ENCODE results near the gene CYBRD1. TPM values are rescaled to one million over a fixed set of nuclear protein-coding genes. Genes with fewer than 3 reads are reported as not detected.

The CYBRD1 gene
- total RNA-seq, 2 donors from 2014 or later = 357 to 453 TPM

DNA sequence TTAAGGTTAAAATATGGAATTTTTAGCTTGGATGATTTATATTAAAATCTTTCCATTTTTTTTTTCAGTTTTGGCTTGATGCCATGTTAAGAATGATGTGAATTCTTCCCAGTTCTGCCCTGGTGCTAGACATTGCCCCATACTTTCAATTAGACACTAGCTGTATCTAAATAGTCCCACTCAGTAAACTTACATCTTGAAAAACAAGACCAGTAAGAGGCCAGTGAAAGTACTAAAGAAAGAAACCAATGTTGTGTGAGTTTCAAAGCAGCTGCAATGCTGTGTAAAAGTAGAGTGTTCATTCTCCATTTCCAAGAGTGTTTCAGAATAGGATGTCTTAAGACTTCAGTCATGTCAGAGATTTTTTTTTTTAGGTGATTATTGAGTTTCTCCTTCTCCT is 40.0 kb upstream of the CYBRD1 start:
- no peak for ATAC-seq (ENCODE audit: insufficient number of reproducible peaks, low FRiP score, low read depth)
- Histone ChIP-seq H3K4me1 (ENCODE audit: control insufficient read depth in 1 of 2, low read depth in 2 of 2) (peaks cover 0 to 4% of the 10 kb centered on the region in 2 donors), H3K36me3 (no peaks in the 10 kb centered on the region), H3K27ac (no peak overlapping the region), H3K9me3 (no peaks in the 10 kb centered on the region), H3K4me3 (no peak overlapping the region), H3K27me3 (replicated peaks; ENCODE audit: insufficient read depth) (no peaks in the 10 kb centered on the region)
- DNase-seq (ENCODE audit: low spot score) = no peak
- TF ChIP-seq, protein P1, sequence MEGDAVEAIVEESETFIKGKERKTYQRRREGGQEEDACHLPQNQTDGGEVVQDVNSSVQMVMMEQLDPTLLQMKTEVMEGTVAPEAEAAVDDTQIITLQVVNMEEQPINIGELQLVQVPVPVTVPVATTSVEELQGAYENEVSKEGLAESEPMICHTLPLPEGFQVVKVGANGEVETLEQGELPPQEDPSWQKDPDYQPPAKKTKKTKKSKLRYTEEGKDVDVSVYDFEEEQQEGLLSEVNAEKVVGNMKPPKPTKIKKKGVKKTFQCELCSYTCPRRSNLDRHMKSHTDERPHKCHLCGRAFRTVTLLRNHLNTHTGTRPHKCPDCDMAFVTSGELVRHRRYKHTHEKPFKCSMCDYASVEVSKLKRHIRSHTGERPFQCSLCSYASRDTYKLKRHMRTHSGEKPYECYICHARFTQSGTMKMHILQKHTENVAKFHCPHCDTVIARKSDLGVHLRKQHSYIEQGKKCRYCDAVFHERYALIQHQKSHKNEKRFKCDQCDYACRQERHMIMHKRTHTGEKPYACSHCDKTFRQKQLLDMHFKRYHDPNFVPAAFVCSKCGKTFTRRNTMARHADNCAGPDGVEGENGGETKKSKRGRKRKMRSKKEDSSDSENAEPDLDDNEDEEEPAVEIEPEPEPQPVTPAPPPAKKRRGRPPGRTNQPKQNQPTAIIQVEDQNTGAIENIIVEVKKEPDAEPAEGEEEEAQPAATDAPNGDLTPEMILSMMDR (IDR thresholded peaks at IDR 0.05) = no peak

DNA sequence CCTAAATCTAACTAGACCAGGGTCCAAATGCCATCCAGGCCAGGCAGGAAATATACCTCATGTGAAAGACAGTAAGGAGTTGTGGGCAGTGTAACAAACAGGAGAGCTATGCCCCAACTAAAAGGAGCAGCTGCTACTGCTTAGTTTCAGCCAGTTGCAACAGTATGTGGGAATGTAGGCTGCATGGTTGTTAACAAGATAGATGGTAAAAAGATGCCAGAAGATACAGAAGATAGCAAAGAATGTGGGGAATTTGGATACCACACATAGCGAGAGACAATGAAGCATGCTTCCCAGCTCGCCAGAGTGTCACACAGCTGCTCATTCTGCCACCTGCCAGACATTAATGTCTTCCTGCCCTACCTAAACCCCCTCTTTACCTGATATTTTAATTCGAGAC is 39.4 kb upstream of the CYBRD1 start:
- Histone ChIP-seq H3K27ac (no peak overlapping the region), H3K36me3 (no peaks in the 10 kb centered on the region), H3K27me3 (replicated peaks; ENCODE audit: insufficient read depth) (no peaks in the 10 kb centered on the region), H3K4me3 (no peak overlapping the region), H3K4me1 (ENCODE audit: control insufficient read depth in 1 of 2, low read depth in 2 of 2) (peaks cover 0 to 4% of the 10 kb centered on the region in 2 donors), H3K9me3 (no peaks in the 10 kb centered on the region)
- TF ChIP-seq, protein P1 (IDR thresholded peaks at IDR 0.05) = no peak
- no peak for ATAC-seq (ENCODE audit: insufficient number of reproducible peaks, low FRiP score, low read depth)
- no peak for DNase-seq (ENCODE audit: low spot score)

DNA sequence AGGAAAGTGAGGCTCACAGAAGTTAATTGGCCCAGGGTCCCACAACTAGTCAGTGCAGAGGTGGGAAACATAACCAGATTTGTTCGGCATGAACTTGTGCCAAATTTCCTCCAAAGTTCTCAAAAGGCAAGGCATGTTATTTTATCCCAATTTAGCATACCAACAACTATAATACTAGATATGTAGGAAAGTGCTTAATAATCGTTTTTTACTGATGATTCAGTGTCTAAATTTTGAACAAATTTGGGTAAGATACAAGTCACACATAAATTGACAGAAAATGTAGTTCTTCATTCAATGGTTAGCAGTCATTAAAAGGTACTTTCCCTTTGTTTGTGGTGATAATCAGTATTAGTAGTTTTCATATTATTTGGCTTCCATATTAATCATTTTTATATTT is 38.5 kb upstream of the CYBRD1 start:
- TF ChIP-seq, protein P1 (IDR thresholded peaks at IDR 0.05) = no peak
- no peaks in the 10 kb centered on the region for H3K9me3 ChIP-seq
- H3K4me1 ChIP-seq (ENCODE audit: control insufficient read depth in 1 of 2, low read depth in 2 of 2) = peaks cover 0 to 4% of the 10 kb centered on the region in 2 donors
- no peaks in the 10 kb centered on the region for H3K27me3 ChIP-seq (replicated peaks; ENCODE audit: insufficient read depth)
- H3K4me3 ChIP-seq = no peak overlapping the region
- no peak for ATAC-seq (ENCODE audit: insufficient number of reproducible peaks, low FRiP score, low read depth)
- H3K36me3 ChIP-seq = no peaks in the 10 kb centered on the region
- no peak for DNase-seq (ENCODE audit: low spot score)
- H3K27ac ChIP-seq = no peak overlapping the region

DNA sequence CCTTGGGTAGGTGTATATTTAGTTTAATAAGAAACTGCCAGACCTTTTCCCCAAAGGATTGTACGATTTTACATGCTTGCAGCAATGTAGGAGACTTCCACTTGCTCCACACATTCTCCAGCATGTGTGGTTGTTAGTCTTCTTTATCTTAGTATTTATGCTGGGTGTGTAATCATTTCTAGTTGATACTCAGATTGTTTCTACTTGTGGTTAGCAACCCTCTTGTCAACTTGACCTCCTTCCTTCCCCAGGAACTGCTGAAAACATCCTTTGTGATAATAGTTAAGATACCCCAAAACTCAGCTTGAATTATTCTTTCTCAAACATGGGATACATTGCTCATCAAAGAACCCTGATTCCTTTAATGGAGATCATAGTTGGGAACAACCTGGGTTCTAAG is 37.2 kb upstream of the CYBRD1 start:
- TF ChIP-seq, protein P1 (IDR thresholded peaks at IDR 0.05) = no peak
- Histone ChIP-seq H3K4me3 (no peak overlapping the region), H3K36me3 (no peaks in the 10 kb centered on the region), H3K4me1 (ENCODE audit: control insufficient read depth in 1 of 2, low read depth in 2 of 2) (peaks cover 0 to 4% of the 10 kb centered on the region in 2 donors), H3K27ac (no peak overlapping the region), H3K9me3 (no peaks in the 10 kb centered on the region), H3K27me3 (replicated peaks; ENCODE audit: insufficient read depth) (no peaks in the 10 kb centered on the region)
- DNase-seq (ENCODE audit: low spot score) (no peak), ATAC-seq (ENCODE audit: insufficient number of reproducible peaks, low FRiP score, low read depth) (no peak)

DNA sequence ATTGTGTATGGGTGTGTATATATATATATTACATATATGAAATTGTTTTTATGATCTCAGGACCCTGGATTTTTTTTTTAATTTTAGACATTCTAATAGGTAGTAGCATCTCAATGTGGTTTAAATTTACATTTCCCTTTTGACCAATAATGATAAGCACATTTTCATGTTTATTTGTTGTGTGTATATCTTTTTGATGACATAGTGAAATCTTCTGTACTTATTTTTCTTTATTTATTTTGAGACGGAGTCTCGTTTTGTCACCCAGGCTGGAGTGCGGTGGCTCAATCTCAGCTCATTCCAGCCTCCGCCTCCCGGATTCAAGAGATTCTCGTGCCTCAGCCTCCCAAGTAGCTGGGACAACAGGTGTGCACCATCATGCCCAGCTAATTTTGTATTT is 35.1 kb upstream of the CYBRD1 start:
- no peak for DNase-seq (ENCODE audit: low spot score)
- Histone ChIP-seq H3K27me3 (replicated peaks; ENCODE audit: insufficient read depth) (no peaks in the 10 kb centered on the region), H3K9me3 (no peaks in the 10 kb centered on the region), H3K27ac (no peak overlapping the region), H3K4me3 (no peak overlapping the region), H3K36me3 (no peaks in the 10 kb centered on the region), H3K4me1 (ENCODE audit: control insufficient read depth in 1 of 2, low read depth in 2 of 2) (peaks cover 0 to 4% of the 10 kb centered on the region in 2 donors)
- ATAC-seq (ENCODE audit: insufficient number of reproducible peaks, low FRiP score, low read depth) = no peak
- TF ChIP-seq, protein P1 (IDR thresholded peaks at IDR 0.05) = no peak
